HG03175 (cell line): ENCODE measurements around the gene METTL1.
"Not testable (repeated sequence)": the region's sequence is repeated elsewhere in the genome, so short reads cannot be mapped to it uniquely, and the experiment has no call there.

Experiments
- ATAC-seq: cut with Tn5 transposase; IDR thresholded peaks from one replicate; pipeline ENCODE4 v1.9.1; 2021; ENCODE audit warnings: mild to moderate bottlenecking, moderate library complexity; ENCODE audit not compliant: unreplicated experiment

METTL1 gene

GRCh38 chr12:57771873-57772428, at the start of gene METTL1:
METTL1 (minus strand) TSS chr12:57772105; CDS start chr12:57772083, 22 bp downstream.
- ATAC-seq, result peak; percentile 83

GRCh38 chr12:57821015-57821414, 49.1 kb upstream of the METTL1 start:
- ATAC-seq, result not testable (repeated sequence)

DNA sequence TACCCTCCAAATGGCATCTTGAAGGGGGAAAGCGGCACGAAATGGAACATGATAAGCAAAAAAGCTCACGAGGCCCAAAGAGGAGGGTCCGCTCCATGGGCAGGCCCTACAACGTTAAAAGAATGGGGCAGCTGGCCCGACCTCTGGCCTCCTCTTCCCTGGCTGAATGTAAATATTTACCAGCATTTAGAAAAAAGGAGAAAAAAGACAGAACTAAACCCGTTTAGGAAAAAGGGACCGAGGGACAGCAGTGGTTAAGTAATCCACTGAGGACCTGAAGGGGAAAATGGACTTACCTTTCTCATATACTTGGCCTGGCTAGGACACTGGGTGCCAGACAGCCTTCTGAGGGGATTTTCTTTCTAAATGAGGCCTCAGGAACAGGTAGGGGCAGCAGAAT, 48.2 kb upstream of the METTL1 start:
- not testable (repeated sequence) for ATAC-seq

- not testable (repeated sequence) for ATAC-seq
These were observed 46.1 kb upstream of the METTL1 start for GRCh38 chr12:57817990-57818331.

DNA sequence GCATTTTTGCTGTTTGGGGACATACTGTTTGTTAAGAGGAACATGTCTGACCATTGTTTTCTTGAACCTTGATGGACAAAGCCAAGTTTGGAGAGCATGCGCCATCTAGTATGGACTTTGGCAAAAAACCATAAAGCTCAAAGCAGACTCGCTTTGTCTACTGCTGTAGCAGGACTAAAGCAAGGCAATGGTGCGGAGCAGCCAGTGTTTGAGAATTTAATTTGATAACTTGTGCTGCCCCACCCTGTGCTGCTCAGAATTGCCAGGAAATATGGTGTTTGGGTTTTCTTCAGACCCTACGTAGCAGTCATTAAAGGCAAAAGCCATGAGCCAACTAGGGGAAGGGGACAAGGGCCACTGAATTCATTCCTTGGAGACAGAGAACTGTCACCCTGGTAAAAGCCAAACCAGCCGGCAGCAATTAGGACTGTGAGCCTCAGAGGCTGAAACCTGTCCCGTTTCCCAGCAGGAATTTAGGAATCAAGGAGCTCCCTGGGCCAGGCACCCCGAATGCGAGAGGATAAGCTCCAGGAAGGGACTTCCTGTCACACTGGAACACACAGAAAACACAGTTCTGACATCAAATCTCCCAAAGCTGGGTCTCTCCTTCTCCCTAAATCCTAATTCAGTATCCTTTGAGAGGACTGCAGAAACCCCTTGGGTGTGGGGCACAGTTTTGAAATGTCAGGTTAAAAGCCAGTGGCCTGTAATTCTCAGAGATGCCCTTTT, 45.5 kb upstream of the METTL1 start:
- ATAC-seq, result no peak

DNA sequence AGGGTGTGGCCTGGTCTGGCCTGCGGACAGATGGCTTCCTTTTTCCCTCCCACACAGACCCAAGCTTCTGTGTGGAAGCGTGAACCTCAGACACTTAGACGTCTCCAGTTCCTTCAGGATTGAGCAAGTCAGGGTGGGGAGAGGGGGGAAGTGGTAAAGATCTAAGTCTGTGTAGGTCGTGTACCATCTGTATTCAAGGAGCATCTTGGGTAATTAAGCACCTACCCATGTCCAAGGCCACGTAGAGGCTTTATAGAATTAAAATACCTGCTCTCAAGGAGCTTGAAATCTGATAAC, 44.9 kb upstream of the METTL1 start:
- no peak for ATAC-seq

GRCh38 chr12:57816001-57816854, 44.3 kb upstream of the METTL1 start:
- no peak for ATAC-seq

DNA sequence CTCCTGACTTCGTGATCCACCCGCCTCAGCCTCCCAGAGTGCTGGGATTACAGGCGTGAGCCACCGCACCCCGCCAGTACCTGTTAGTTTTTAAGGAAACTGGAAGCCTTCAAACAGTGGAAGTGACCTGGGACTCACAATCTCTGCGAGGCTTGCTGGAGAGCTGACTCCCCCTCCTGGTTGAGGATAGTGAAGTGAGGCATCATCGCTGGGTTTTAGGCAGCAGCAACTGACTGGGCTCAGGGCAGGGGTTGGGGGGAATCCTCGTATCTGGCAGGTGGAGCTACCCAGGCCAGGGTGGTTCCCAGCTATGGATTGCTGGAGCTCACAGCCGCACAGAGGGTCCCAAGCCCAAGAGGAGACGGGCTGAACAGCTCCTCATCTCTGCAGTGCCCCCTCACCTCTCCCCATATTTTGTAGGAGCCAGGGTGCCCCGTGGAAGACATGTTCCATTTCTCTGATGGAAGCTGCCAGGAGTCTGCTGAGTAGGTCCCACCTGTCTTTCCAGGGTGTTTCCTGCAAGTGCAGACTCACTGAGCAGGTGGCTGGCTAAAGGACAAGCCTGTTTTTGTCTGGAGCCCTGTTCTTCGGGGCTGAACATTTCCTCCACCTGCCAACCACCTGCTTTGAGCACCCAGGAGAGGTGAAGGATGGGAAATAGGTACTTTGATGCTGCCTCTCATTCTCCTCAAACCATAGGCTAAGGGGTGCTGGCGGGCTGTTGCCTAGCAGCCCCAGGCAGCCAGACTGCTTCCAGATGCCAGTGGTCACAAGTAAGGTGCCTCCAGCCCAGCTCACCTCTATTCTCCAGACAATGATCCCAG, 43.5 kb upstream of the METTL1 start:
- no peak for ATAC-seq

GRCh38 chr12:57813971-57814772, 42.3 kb upstream of the METTL1 start:
- ATAC-seq, result no peak

GRCh38 chr12:57813111-57813970, 41.4 kb upstream of the METTL1 start:
- ATAC-seq, result no peak

DNA sequence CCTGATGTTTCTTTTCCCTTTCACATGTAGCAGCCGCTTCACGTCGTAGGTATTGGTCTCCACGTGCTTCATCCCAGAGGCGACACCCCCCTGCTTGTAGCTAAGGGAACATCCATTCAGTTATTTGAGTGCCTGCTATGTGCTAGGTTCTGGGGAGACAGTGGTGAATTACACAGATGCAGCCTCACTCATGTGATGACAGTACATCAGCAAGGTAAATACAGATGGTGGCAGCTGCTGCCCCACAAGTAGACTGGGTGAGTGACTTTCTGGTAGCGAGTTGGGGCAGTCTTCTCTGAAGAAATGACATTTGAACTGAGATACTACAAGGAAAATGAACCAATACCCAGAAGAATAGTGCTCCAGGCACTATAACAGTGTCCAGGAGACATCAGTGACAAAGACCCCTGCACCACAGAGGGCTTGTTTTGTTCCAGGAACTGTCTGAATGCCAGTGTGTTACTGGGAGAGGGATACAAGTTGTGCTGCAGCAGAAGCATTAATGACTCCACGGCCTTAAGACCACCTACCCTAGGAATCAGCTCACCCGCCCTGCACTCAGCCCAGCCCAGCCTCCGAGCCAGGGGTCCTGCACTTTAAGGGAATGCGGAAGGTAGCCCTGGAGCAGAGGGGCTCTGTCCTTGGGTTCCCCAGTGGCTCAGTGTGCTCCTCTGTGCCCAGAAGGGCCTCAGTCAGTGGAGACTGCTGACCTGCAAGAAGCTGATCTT, 39.3 kb upstream of the METTL1 start:
- ATAC-seq, result no peak

GRCh38 chr12:57810450-57810849, 38.5 kb upstream of the METTL1 start:
- no peak for ATAC-seq

DNA sequence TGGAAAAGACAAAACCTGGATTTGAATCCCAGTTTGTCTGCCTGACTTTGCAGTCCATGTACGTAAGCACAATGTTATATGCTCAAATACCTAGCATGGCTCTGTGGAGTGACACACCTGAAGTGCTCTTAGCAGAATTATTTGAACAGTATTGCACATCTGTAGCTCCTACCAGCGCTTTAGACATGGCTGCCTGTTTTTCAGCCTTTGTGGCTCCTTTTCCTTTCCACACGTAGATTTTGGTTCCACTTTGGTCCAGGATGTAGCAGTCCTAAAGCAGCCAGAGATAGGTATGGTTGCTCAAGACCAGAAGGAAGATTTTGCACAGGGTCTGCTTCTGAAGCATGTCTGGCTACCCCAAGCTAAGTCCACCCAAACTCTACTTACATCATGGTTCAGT, 37.5 kb upstream of the METTL1 start:
- no peak for ATAC-seq

- no peak for ATAC-seq
These were observed 36.4 kb upstream of the METTL1 start for GRCh38 chr12:57808351-57808750.

DNA sequence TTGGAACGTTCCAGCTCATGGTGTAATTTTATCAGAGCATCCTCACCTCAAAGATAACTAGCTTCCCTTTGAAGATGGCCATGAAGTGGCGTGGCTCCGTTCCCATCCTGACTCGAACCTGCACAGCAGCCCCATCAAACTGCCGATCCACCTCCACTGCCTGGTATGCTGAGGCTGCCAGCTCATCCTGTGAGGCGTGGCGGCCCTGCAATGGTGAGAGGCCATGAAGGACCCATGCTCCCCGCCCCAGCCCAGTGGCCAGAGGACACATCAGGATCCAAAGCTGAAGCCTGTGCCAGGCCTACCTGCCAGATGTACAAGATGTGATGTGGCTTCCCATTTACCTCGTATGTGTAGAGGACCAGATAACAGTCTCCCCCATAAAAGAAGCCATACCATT, 35.4 kb upstream of the METTL1 start:
- ATAC-seq, result no peak

DNA sequence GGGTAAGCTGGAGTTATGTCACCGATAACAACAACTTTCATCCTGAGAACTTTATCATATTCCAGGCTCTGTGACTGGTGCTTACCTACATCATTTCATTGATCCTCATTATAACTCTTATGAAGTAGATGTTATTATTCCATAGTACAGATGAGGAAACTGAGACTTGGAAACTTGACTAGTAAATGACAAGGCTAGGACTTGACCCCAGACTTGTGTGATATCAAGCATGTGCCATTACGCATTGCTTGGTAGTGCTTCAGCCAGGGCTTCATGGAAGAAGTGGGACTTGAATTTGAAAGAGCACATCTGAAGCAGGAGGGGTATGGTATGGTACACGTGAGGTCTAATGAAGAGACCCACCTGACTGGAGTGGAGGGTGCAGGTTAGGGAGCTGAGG, 34.8 kb upstream of the METTL1 start:
- no peak for ATAC-seq

DNA sequence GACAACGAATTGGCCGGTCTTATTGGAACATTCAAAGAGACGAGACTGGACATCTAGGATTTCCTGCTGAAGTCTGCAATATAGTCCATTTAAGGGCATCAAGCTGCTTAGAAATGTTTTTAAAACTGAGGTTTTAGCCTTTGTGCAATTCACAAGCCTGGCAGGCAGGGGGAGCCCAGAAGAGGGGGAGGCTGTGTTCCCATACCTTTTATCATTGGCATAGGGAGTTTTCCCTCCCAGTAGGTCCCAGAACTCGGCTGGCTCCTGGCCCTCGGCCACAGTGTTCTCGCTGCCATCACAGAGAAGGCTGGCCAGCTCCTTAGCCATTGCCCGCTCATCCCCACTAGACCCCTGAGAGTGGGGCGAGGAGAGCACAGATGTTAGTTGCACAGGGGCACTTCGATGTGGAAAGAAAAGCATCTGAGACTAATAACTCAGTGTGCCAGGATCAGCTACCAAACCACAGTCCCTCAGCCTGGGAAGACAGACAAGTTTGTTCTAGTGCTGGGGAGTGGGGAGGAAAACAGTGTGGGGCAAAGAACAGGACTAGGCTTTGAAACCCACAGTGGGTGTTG, 31.5 kb upstream of the METTL1 start:
- no peak for ATAC-seq

DNA sequence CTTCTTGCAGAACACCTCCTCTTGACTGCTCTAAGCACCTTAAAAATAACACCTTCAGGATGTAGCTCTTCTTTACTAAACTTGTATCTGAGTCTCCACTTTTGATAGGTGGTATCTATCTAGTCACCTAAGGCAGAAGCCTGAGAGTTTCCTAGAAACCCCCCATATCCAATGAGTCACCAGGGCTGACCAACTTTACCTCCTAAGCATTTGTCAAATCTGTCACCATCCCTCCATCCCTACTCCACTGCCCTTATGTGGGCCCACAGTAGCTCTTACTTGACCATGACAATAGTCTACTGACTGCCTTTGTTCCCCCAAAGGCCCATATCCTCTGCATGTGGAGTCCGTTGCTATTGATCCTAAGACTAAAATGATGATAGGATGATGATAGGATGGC, 30.7 kb upstream of the METTL1 start:
- no peak for ATAC-seq

GRCh38 chr12:57800965-57801364, 29.1 kb upstream of the METTL1 start:
- ATAC-seq, result no peak
